Measurements from ENCODE around the gene MAP2. TPM values are rescaled to one million over a fixed set of nuclear protein-coding genes. Genes with fewer than 3 reads are reported as not detected.

Gene MAP2
- polyA plus RNA-seq, 1 donor from 2014 or later: 3.4 TPM

DNA sequence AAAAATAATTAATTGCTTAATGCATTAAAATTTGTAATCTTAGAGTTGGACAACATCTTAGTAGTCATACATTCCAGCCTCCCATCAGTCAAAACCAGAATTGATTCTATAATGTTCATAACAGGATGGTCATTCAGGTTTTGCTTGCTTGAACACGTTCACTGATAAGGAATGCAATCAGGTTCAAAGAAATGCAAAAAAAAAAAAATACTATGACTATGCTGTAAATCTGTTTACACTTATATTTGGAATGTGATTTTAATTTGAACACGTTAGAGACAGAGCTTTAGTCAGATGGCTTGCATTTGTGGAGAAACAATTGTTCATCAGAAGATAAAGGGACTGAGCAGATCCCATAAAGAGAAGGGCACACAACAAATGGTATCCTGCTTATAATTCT is 216.5 kb downstream of the MAP2 start:
- no peaks in the 10 kb centered on the region for H3K4me1 Mint-ChIP-seq
- peaks cover 1% of the 10 kb centered on the region for H3K36me3 Mint-ChIP-seq
- no peak overlapping the region for H3K4me3 Mint-ChIP-seq
- peaks cover 1% of the 10 kb centered on the region for H3K27me3 Mint-ChIP-seq
- peaks cover 0 to 2% (median 0%) of the 10 kb centered on the region in 3 donors for H3K9me3 Mint-ChIP-seq
- H3K27ac Mint-ChIP-seq: no peak overlapping the region

GRCh38 chr2:209642146-209642820 is 218.4 kb downstream of the MAP2 start:
- Mint-ChIP-seq H3K4me1 (no peaks in the 10 kb centered on the region), H3K9me3 (peaks cover 0 to 2% (median 0%) of the 10 kb centered on the region in 3 donors), H3K4me3 (no peak overlapping the region), H3K27me3 (peaks cover 1% of the 10 kb centered on the region), H3K27ac (peak overlapping the region in 1 of 3 donors; percentile 7), H3K36me3 (peaks cover 1% of the 10 kb centered on the region)

DNA sequence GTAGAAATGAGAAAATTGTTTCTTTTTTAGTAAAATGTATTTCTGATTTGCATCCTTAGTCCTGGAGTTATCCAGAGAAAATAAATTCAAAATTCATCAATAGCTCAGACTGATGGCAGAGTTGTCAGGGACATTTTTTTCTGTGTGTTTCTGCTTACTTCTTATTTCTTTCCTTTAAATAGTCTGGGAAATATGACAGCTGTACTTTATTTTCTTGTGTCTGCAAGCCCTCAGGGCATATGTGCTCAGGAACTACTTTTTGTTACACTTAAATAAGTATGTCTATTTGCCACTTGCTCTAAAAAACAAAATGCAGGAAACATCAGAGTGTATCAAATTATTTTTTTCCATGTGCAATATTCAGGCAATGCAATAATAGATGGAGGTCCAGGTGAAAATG is 221.0 kb downstream of the MAP2 start:
- H3K9me3 Mint-ChIP-seq: peaks cover 0 to 2% (median 0%) of the 10 kb centered on the region in 3 donors
- H3K27me3 Mint-ChIP-seq: no peaks in the 10 kb centered on the region
- H3K27ac Mint-ChIP-seq: no peak overlapping the region
- H3K36me3 Mint-ChIP-seq: no peaks in the 10 kb centered on the region
- no peak overlapping the region for H3K4me3 Mint-ChIP-seq
- H3K4me1 Mint-ChIP-seq: no peaks in the 10 kb centered on the region

DNA sequence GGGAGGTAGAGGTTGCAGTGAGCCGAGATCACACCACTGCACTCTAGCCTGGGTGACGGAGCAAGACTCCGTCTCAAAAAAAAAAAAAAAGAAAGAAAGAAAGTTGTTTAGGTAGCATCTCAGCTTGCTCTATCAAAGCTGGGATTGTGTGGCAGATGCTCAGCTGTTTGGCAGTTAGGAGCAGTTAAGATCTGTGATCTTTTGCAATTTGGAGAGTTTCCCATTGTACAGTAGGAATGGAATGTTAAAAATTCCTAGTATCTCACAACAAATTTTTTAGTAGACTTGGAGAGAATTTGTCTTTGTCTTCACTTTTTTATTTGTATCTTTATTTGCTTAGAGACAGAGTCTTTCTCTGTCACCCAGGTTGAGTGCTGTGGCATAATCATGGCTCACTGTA is 224.9 kb downstream of the MAP2 start:
- Mint-ChIP-seq H3K4me3 (no peak overlapping the region), H3K27me3 (no peaks in the 10 kb centered on the region), H3K36me3 (no peaks in the 10 kb centered on the region), H3K9me3 (peaks cover 0 to 2% (median 0%) of the 10 kb centered on the region in 3 donors), H3K4me1 (no peaks in the 10 kb centered on the region), H3K27ac (no peak overlapping the region)

- H3K27me3 Mint-ChIP-seq: no peaks in the 10 kb centered on the region
Measured at GRCh38 chr2:209653134-209653533, 229.3 kb downstream of the MAP2 start.

DNA sequence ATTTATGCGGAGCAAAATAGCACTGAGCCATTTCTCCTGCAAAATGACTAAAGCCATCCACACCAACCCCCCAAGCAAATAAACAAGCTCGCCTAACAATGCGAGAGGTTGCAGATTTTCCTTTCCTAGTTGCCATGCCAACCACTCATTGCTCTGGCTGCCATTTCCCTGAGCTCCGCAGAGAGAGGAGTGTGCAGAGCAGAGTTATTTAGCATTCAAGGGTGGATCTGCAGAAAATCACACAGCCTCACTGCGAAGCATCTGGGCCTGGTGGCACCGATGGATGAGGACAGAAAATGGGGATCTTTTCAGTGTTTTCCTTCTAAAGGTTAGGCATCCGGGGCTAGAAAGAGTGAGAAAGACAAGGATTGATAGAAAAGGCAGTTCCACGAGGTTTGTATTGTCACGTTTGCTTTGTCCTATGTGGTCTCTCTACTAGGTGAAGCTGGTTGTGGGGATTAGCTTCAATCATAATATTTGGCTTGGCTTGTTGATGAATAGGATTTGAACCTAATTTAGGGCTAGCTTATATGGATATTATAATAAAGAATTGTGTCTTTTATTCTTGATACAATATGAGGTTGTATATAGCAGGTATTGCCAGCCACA is 237.5 kb downstream of the MAP2 start:
- Mint-ChIP-seq H3K27me3 (no peaks in the 10 kb centered on the region), H3K4me1 (no peaks in the 10 kb centered on the region), H3K36me3 (no peaks in the 10 kb centered on the region), H3K4me3 (no peak overlapping the region), H3K9me3 (no peaks in the 10 kb centered on the region), H3K27ac (no peak overlapping the region)

More at GRCh38 chr2:209653134-209653533, 229.3 kb downstream of the MAP2 start:
- Mint-ChIP-seq H3K4me1 (no peaks in the 10 kb centered on the region), H3K4me3 (no peak overlapping the region), H3K9me3 (no peaks in the 10 kb centered on the region), H3K36me3 (no peaks in the 10 kb centered on the region), H3K27ac (no peak overlapping the region)

- no peaks in the 10 kb centered on the region for H3K4me1 Mint-ChIP-seq
- H3K36me3 Mint-ChIP-seq: no peaks in the 10 kb centered on the region
- no peak overlapping the region for H3K27ac Mint-ChIP-seq
- no peak overlapping the region for H3K4me3 Mint-ChIP-seq
- H3K9me3 Mint-ChIP-seq: no peaks in the 10 kb centered on the region
- H3K27me3 Mint-ChIP-seq: no peaks in the 10 kb centered on the region
Measured at GRCh38 chr2:209662021-209662420, 238.2 kb downstream of the MAP2 start.

DNA sequence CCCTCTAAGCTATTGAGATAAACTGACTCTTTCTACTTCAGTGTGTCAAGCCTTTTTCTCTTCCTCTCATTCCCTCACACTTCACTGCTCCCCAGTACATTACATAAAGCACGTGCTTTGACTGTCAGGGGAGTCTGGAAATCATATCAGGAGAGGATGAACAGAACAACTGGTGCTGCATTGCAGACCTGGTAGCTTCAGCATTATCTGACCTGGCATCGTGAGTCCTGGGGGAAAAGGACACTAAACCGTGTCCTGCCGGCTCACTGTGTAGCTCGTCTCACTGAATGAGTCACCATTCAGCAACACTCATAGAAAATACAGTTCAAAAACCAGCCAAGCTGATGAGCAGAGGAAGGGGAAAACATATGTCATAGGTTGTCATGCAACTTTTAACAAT is 239.3 kb downstream of the MAP2 start:
- Mint-ChIP-seq H3K4me3 (no peak overlapping the region), H3K4me1 (no peaks in the 10 kb centered on the region), H3K9me3 (no peaks in the 10 kb centered on the region)

GRCh38 chr2:209663656-209664055 is 239.8 kb downstream of the MAP2 start:
- H3K4me1 Mint-ChIP-seq: no peaks in the 10 kb centered on the region
- H3K9me3 Mint-ChIP-seq: no peaks in the 10 kb centered on the region
- no peak overlapping the region for H3K4me3 Mint-ChIP-seq
- no peak overlapping the region for H3K27ac Mint-ChIP-seq
- H3K27me3 Mint-ChIP-seq: no peaks in the 10 kb centered on the region
- H3K36me3 Mint-ChIP-seq: no peaks in the 10 kb centered on the region

More for the DNA sequence above, 239.3 kb downstream of the MAP2 start:
- H3K36me3 Mint-ChIP-seq: no peaks in the 10 kb centered on the region
- H3K27me3 Mint-ChIP-seq: no peaks in the 10 kb centered on the region
- no peak overlapping the region for H3K27ac Mint-ChIP-seq

DNA sequence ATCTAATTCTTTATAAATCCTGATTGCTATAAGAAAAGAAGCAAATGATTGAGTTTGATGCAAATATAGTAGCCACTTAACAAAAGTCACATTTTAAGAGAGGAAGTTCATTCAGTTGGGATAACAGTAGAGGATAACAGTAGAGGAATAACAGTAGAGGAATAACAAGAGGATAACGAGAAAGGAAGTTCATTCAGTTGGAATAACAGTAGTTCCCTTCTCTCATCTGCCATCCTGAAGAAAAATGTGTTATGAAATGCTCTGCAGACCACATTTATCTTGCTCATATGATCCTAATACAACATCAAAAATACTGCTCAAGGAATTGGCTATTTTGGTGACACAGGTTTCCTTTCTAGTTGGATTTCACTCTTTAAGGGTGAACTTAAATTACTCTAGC is 242.4 kb downstream of the MAP2 start:
- Mint-ChIP-seq H3K27me3 (no peaks in the 10 kb centered on the region), H3K4me3 (no peak overlapping the region), H3K4me1 (no peaks in the 10 kb centered on the region), H3K9me3 (no peaks in the 10 kb centered on the region), H3K36me3 (no peaks in the 10 kb centered on the region), H3K27ac (no peak overlapping the region)

GRCh38 chr2:209671020-209671680 is 247.3 kb downstream of the MAP2 start:
- Mint-ChIP-seq H3K27me3 (no peaks in the 10 kb centered on the region), H3K4me3 (no peak overlapping the region), H3K4me1 (no peaks in the 10 kb centered on the region), H3K9me3 (peaks cover 0 to 2% (median 0%) of the 10 kb centered on the region in 3 donors), H3K36me3 (no peaks in the 10 kb centered on the region), H3K27ac (no peak overlapping the region)

- H3K4me1 Mint-ChIP-seq: no peaks in the 10 kb centered on the region
- H3K4me3 Mint-ChIP-seq: no peak overlapping the region
- H3K36me3 Mint-ChIP-seq: no peaks in the 10 kb centered on the region
- H3K9me3 Mint-ChIP-seq: peaks cover 0 to 3% (median 0%) of the 10 kb centered on the region in 3 donors
- H3K27ac Mint-ChIP-seq: no peak overlapping the region
- no peaks in the 10 kb centered on the region for H3K27me3 Mint-ChIP-seq
Measured at GRCh38 chr2:209673811-209674210, 250.0 kb downstream of the MAP2 start.

GRCh38 chr2:209680596-209680995 is 256.7 kb downstream of the MAP2 start:
- Mint-ChIP-seq H3K9me3 (peaks cover 0 to 3% (median 0%) of the 10 kb centered on the region in 3 donors), H3K36me3 (no peaks in the 10 kb centered on the region), H3K27me3 (no peaks in the 10 kb centered on the region), H3K4me3 (no peak overlapping the region), H3K4me1 (no peaks in the 10 kb centered on the region), H3K27ac (peak overlapping the region in 1 of 3 donors; percentile 31)

GRCh38 chr2:209681201-209681735 is 257.4 kb downstream of the MAP2 start:
- H3K4me3 Mint-ChIP-seq: no peak overlapping the region
- no peaks in the 10 kb centered on the region for H3K4me1 Mint-ChIP-seq
- no peaks in the 10 kb centered on the region for H3K9me3 Mint-ChIP-seq
- no peaks in the 10 kb centered on the region for H3K36me3 Mint-ChIP-seq
- H3K27me3 Mint-ChIP-seq: no peaks in the 10 kb centered on the region
- H3K27ac Mint-ChIP-seq: no peak overlapping the region

DNA sequence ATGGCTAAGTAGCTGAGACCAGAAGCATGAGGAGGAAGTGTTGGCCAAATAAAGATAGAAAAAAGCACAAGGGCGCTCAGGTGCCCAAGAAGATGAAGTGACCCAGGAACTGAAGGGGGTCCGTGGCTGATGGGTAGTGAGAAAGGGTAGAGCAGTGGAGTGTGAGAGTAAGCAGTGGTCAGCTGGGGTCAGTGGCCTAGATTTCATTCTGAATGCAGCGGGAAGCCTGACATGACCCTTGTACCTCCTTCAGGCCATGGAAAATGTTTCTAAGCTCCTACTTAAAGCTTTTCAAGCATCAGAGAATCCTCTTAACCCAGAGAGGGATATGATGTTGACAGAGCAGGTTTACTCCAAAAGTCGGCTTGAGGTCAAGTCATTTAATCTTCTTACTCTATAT is 258.8 kb downstream of the MAP2 start:
- no peaks in the 10 kb centered on the region for H3K27me3 Mint-ChIP-seq
- no peak overlapping the region for H3K27ac Mint-ChIP-seq
- no peaks in the 10 kb centered on the region for H3K9me3 Mint-ChIP-seq
- no peak overlapping the region for H3K4me3 Mint-ChIP-seq
- no peaks in the 10 kb centered on the region for H3K36me3 Mint-ChIP-seq
- no peaks in the 10 kb centered on the region for H3K4me1 Mint-ChIP-seq

All from IgD-negative memory B cell (primary cell).